Measurements from ENCODE around the gene PLEKHM2.
"Not testable (repeated sequence)": the region's sequence is repeated elsewhere in the genome, so short reads cannot be mapped to it uniquely, and the experiment has no call there.

The PLEKHM2 gene

GRCh38 chr1:15650433-15650832 is 33.7 kb upstream of the PLEKHM2 start:
- H3K4me3 ChIP-seq (replicated peaks; ENCODE audit: low read depth, low read length) = no peak overlapping the region
- no peak for TF ChIP-seq CTCF (IDR thresholded peaks at IDR 0.05; ENCODE audit: low read depth, low read length, missing control alignments)
- no peak for DNase-seq (ENCODE audit: extremely low read depth, low read depth)

GRCh38 chr1:15652130-15652529 is 32.0 kb upstream of the PLEKHM2 start:
- not testable (repeated sequence) for H3K4me3 ChIP-seq (replicated peaks; ENCODE audit: low read depth, low read length); DNase-seq (ENCODE audit: extremely low read depth, low read depth)

DNA sequence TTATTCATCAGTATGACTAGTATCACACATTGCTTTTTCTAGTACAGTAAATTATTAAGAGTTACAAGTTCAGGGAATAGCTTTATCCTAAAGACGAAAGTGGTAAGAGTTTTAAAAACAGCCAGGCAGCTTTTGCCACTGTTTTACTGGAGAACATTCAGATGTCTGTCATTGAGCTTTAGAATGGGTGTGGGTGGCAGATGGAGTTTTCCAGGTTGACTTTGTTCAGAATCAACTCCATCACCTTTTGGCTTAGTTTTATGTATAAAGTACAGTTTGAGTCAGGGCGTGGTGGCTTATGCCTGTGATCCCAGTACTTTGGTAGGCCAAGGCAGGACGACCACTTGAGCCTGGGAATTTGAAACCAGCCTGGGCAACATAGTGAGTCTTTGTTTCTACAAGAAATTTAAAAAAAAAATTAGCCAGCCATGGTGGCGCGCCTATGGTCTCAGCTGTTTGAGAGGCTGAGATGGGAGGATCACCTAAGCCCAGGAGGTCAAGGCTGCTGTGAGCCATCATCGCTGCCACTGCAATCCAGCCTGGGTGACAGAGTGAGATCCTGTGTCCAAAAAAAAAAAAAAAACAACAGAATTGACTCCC is 29.9 kb upstream of the PLEKHM2 start:
- H3K4me3 ChIP-seq (replicated peaks; ENCODE audit: low read depth, low read length) = no peak overlapping the region
- TF ChIP-seq CTCF (IDR thresholded peaks at IDR 0.05; ENCODE audit: low read depth, low read length, missing control alignments) = no peak
- DNase-seq (ENCODE audit: extremely low read depth, low read depth) = no peak

DNA sequence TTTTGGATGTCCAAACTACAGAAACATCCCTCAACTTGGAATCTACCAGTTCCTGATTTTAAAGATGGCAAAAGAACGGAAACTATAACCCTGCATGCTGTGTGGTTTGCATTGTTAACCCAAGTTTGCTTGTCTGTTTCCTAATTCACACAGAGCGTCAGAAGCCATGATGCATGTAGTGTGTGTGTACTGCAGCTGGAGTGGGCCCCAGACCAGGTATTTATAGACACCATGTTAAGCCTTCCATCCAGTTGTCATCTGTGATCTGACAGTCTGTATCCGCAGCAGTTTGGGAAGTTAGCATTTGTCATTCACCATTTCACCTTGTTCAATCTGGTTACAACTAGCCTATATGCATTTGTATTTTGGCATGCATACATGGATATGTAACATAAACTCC is 27.7 kb upstream of the PLEKHM2 start:
- no peak for TF ChIP-seq CTCF (IDR thresholded peaks at IDR 0.05; ENCODE audit: low read depth, low read length, missing control alignments)
- no peak overlapping the region for H3K4me3 ChIP-seq (replicated peaks; ENCODE audit: low read depth, low read length)
- no peak for DNase-seq (ENCODE audit: extremely low read depth, low read depth)

- no peak for DNase-seq (ENCODE audit: extremely low read depth, low read depth)
- no peak for TF ChIP-seq CTCF (IDR thresholded peaks at IDR 0.05; ENCODE audit: low read depth, low read length, missing control alignments)
- H3K4me3 ChIP-seq (replicated peaks; ENCODE audit: low read depth, low read length) = no peak overlapping the region
Measured at GRCh38 chr1:15657021-15657420, 27.1 kb upstream of the PLEKHM2 start.

DNA sequence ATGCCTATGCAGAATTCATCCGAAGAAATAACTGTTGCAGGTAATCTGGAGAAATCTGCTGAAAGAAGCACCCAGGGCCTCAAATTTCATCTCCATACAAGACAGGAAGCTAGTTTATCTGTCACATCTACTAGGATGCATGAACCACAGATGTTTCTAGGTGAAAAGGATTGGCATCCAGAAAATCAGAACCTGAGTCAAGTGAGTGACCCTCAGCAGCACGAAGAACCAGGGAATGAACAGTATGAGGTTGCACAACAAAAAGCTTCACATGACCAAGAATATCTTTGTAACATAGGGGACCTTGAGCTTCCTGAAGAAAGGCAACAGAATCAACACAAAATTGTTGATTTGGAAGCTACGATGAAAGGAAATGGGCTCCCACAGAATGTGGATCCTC is 24.0 kb upstream of the PLEKHM2 start:
- DNase-seq (ENCODE audit: extremely low read depth, low read depth) = no peak
- no peak for TF ChIP-seq CTCF (IDR thresholded peaks at IDR 0.05; ENCODE audit: low read depth, low read length, missing control alignments)
- H3K4me3 ChIP-seq (replicated peaks; ENCODE audit: low read depth, low read length) = no peak overlapping the region

DNA sequence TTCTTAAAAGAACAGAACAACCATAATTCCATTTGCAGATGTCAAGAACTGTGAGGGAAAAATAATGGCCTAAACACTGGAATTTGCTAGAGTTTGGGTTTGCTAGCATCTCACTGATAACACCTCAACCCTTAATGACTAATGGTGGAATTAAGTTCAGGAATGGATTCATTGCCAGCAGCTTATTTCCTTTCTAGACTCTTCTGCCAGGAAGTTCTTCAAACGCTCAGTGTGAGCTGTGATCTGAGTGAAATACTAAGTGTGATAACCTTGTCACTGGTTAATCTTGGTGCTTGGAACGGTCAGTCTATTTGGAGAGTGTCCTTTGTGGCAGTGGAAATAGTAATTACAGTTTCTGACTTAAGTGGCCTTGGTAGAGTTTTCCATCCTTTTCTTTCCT is 21.6 kb upstream of the PLEKHM2 start:
- DNase-seq (ENCODE audit: extremely low read depth, low read depth) = no peak
- TF ChIP-seq CTCF (IDR thresholded peaks at IDR 0.05; ENCODE audit: low read depth, low read length, missing control alignments) = no peak
- no peak overlapping the region for H3K4me3 ChIP-seq (replicated peaks; ENCODE audit: low read depth, low read length)
